BJ (cell line): ENCODE data around the gene HSD17B10. TPM values are rescaled to one million over a fixed set of nuclear protein-coding genes. Genes with fewer than 3 reads are reported as not detected.
A peak's percentile ranks its signal among the peaks of the same experiment; 100 is the strongest.

Source experiments
- CTCF ChIA-PET: fragments of 350-600 bp; formaldehyde crosslinking; extraction: SDS; loops from one replicate; lab custom pipeline; 2021; ENCODE audit warnings: antibody characterized with exemption, inconsistent platforms; lab: Yijun Ruan, JAX
- POLR2A ChIA-PET: fragments of 300-600 bp; sonication (Branson Sonifier 250); formaldehyde crosslinking; extraction: SDS; loops from one replicate; lab custom pipeline; 2021; ENCODE audit warnings: antibody characterized with exemption; lab: Charles Lee
- DNase-seq: peaks from one replicate; pipeline ENCODE4 v3.0.0-alpha.2; 2011; ENCODE audit warnings: low read depth
- H3K27me3 ChIP-seq: 2 replicates; pipeline ENCODE4 v1.6.0; 2011; ENCODE audit warnings: low read length; ENCODE audit not compliant: control insufficient read depth, insufficient read depth
- H3K36me3 ChIP-seq: 2 replicates; pipeline ENCODE4 v1.5.1; 2011; ENCODE audit warnings: low read length; ENCODE audit not compliant: control insufficient read depth, insufficient read depth
- H3K4me3 ChIP-seq: 2 replicates; pipeline ENCODE4 v1.5.1; 2011; ENCODE audit warnings: low read depth, mild to moderate bottlenecking, control low read depth, low read length
- CTCF ChIP-seq: IDR thresholded peaks from 2 replicates; pipeline ENCODE4 v1.5.1; 2011; ENCODE audit warnings: low read depth, mild to moderate bottlenecking, control low read depth, inconsistent platforms, low read length, moderate library complexity; ENCODE audit not compliant: insufficient read depth
- polyA plus RNA-seq: library from polyadenylated mRNA; depleted of rRNA; stranded (reverse); fragments of >200 nt; gene quantifications from 2 replicates; pipeline ENCODE4 v1.2.3, GENCODE V29; 2011

Gene HSD17B10
- polyA plus RNA-seq, 1 experiment, result 156 TPM

GRCh38 chrX:53438174-53438831, 4.1 kb upstream of the HSD17B10 start:
- Histone ChIP-seq H3K36me3 (no peaks in the 10 kb centered on the region), H3K27me3 (no peaks in the 10 kb centered on the region), H3K4me3 (no peak overlapping the region)
- POLR2A ChIA-PET, result no interaction called here
- DNase-seq, result no peak
- no peak for TF ChIP-seq CTCF
- CTCF ChIA-PET, result no interaction called here

- DNase-seq, result no peak
- TF ChIP-seq CTCF, result no peak
- ChIA-PET CTCF (interaction anchor here (0.8 to 3.3 kb wide), 6 partner anchors 9 to 125 kb away, joined by 3 to 17 read pairs (median 5); no protein-coding TSS in a partner anchor), POLR2A (no interaction called here)
- H3K36me3 ChIP-seq, result peaks cover 2% of the 10 kb centered on the region
- H3K4me3 ChIP-seq, result no peak overlapping the region
- no peaks in the 10 kb centered on the region for H3K27me3 ChIP-seq
These were observed 3.0 kb upstream of the HSD17B10 start for GRCh38 chrX:53437206-53437605.

GRCh38 chrX:53435997-53436396, 1.8 kb upstream of the HSD17B10 start:
- POLR2A ChIA-PET, result no interaction called here
- H3K27me3 ChIP-seq, result no peaks in the 10 kb centered on the region
- CTCF ChIA-PET, result interaction anchor here (1.3 to 3.3 kb wide), 5 partner anchors 21 to 123 kb away, joined by 3 to 17 read pairs (median 6); no protein-coding TSS in a partner anchor
- peaks cover 11% of the 10 kb centered on the region for H3K36me3 ChIP-seq
- DNase-seq, result no peak
- peak; percentile 78 for TF ChIP-seq CTCF
- H3K4me3 ChIP-seq, result no peak overlapping the region

GRCh38 chrX:53430231-53430630, 3.9 kb downstream of the HSD17B10 start:
- Histone ChIP-seq H3K27me3 (no peaks in the 10 kb centered on the region), H3K4me3 (no peak overlapping the region), H3K36me3 (peaks cover 13% of the 10 kb centered on the region)
- ChIA-PET CTCF (no interaction called here), POLR2A (no interaction called here)
- TF ChIP-seq CTCF, result no peak
- no peak for DNase-seq

GRCh38 chrX:53429755-53430154, 4.4 kb downstream of the HSD17B10 start:
- TF ChIP-seq CTCF, result no peak
- ChIA-PET POLR2A (no interaction called here), CTCF (no interaction called here)
- H3K36me3 ChIP-seq, result peaks cover 13% of the 10 kb centered on the region
- no peak overlapping the region for H3K4me3 ChIP-seq
- no peaks in the 10 kb centered on the region for H3K27me3 ChIP-seq
- no peak for DNase-seq
